Measurements from ENCODE around the gene TUBA1B.

Gene TUBA1B

GRCh38 chr12:49084438-49084837 lies 46.8 kb downstream of the TUBA1B start:
- in situ Hi-C loops (cut with MboI; ENCODE audit: low pct_unique_long_range_greater_than_20kb, low sequenced_read_pairs, unreplicated experiment), result no loop called here
- DNase-seq (ENCODE audit: low spot score), result no peak
- TF ChIP-seq, protein P1, sequence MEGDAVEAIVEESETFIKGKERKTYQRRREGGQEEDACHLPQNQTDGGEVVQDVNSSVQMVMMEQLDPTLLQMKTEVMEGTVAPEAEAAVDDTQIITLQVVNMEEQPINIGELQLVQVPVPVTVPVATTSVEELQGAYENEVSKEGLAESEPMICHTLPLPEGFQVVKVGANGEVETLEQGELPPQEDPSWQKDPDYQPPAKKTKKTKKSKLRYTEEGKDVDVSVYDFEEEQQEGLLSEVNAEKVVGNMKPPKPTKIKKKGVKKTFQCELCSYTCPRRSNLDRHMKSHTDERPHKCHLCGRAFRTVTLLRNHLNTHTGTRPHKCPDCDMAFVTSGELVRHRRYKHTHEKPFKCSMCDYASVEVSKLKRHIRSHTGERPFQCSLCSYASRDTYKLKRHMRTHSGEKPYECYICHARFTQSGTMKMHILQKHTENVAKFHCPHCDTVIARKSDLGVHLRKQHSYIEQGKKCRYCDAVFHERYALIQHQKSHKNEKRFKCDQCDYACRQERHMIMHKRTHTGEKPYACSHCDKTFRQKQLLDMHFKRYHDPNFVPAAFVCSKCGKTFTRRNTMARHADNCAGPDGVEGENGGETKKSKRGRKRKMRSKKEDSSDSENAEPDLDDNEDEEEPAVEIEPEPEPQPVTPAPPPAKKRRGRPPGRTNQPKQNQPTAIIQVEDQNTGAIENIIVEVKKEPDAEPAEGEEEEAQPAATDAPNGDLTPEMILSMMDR (IDR thresholded peaks at IDR 0.05; ENCODE audit: extremely low read depth, insufficient read depth, missing control alignments), result no peak

- TF ChIP-seq, protein P1 (IDR thresholded peaks at IDR 0.05; ENCODE audit: extremely low read depth, insufficient read depth, missing control alignments), result no peak
- in situ Hi-C loops (cut with MboI; ENCODE audit: low pct_unique_long_range_greater_than_20kb, low sequenced_read_pairs, unreplicated experiment), result no loop called here
Measured at GRCh38 chr12:49079793-49080192, 51.4 kb downstream of the TUBA1B start.

More at GRCh38 chr12:49079793-49080192, 51.4 kb downstream of the TUBA1B start:
- DNase-seq (ENCODE audit: low spot score), result no peak

Data from GM13977 (cell line).